Upper lobe of right lung (tissue), 1 donor: ENCODE data around the gene HYAL3. TPM values are rescaled to one million over a fixed set of nuclear protein-coding genes. Genes with fewer than 3 reads are reported as not detected.

Source experiments
- ATAC-seq: fragments of 200-7000 bp; cut with Tn5 transposase; one replicate; pipeline ENCODE4 v1.9.1; 2020; ENCODE audit warnings: mild to moderate bottlenecking, moderate library complexity
- DNase-seq: peaks from one replicate; pipeline ENCODE4 v3.0.0-alpha.2; 2020
- H3K27ac ChIP-seq: fragments of 200-600 bp; one replicate; pipeline ENCODE4 v1.8.0; 2022
- H3K27me3 ChIP-seq: fragments of 200-600 bp; one replicate; pipeline ENCODE4 v1.8.0; 2022; ENCODE audit warnings: mild to moderate bottlenecking
- H3K36me3 ChIP-seq: fragments of 200-600 bp; one replicate; pipeline ENCODE4 v1.8.0; 2022
- H3K4me1 ChIP-seq: fragments of 200-600 bp; one replicate; pipeline ENCODE4 v1.8.0; 2022
- H3K4me3 ChIP-seq: fragments of 200-600 bp; one replicate; pipeline ENCODE4 v1.8.0; 2022; ENCODE audit warnings: mild to moderate bottlenecking
- H3K9me3 ChIP-seq: fragments of 200-600 bp; one replicate; pipeline ENCODE4 v1.8.0; 2022
- CTCF ChIP-seq: fragments of 200-600 bp; IDR thresholded peaks from one replicate; pipeline ENCODE4 v1.8.0; 2022; ENCODE audit warnings: antibody characterized with exemption
- intact Hi-C: fragments of 100-400 bp; cut with DNase I; formaldehyde crosslinking; loops from one replicate; pipeline ENCODE4 v1.11.0; 2022
- total RNA-seq: library from RNA; stranded (reverse); fragmentation: NEBNext Ultra II Directional; extraction: Animal tissue kit (Norgen Biotek cat#: 25700); gene quantifications from one replicate; pipeline ENCODE4 v1.2.1, GENCODE V29; 2021
- donor health status: DM: no; HTN: yes; CAD: no; lungs with severe emphysema.

The HYAL3 gene
- total RNA-seq, 1 donor from 2014 or later = 2.8 TPM

GRCh38 chr3:50269977-50270413 is 29.2 kb downstream of the HYAL3 start:
- Histone ChIP-seq H3K4me1 (peaks cover 51% of the 10 kb centered on the region), H3K9me3 (no peaks in the 10 kb centered on the region), H3K4me3 (peak overlapping the region; percentile 55), H3K27me3 (peaks cover 6% of the 10 kb centered on the region), H3K36me3 (no peaks in the 10 kb centered on the region), H3K27ac (peak overlapping the region; percentile 90)
- intact Hi-C loops = loop anchor here (5.0 kb wide), 2 partner anchors 43 to 78 kb away; partner anchors contain the start of gene GNAT1
- TF ChIP-seq CTCF = no peak
- DNase-seq = no peak
- no peak for ATAC-seq

GRCh38 chr3:50269460-50269859 is 29.7 kb downstream of the HYAL3 start:
- intact Hi-C loops = no loop called here

GRCh38 chr3:50268703-50269451 is 30.3 kb downstream of the HYAL3 start, which contains the start of gene SEMA3B:
SEMA3B (plus strand) TSS chr3:50269147; CDS start chr3:50269241, 94 bp downstream.
- Histone ChIP-seq H3K27ac (peak within 1 kb of the TSS; percentile 90), H3K9me3 (no peaks in the 10 kb centered on the region), H3K36me3 (no peaks in the 10 kb centered on the region), H3K4me3 (peak within 1 kb of the TSS; percentile 55), H3K27me3 (no peaks in the 10 kb centered on the region), H3K4me1 (peaks cover 53% of the 10 kb centered on the region)
- intact Hi-C loops = no loop called here
- DNase-seq (peak; percentile 89), ATAC-seq (peak; percentile 55)
- no peak for TF ChIP-seq CTCF

More at GRCh38 chr3:50269460-50269859, 29.7 kb downstream of the HYAL3 start:
- no peaks in the 10 kb centered on the region for H3K36me3 ChIP-seq
- no peak for TF ChIP-seq CTCF
- H3K27me3 ChIP-seq = peaks cover under 1% of the 10 kb centered on the region
- peak overlapping the region; percentile 90 for H3K27ac ChIP-seq
- no peak for DNase-seq
- H3K4me1 ChIP-seq = peaks cover 52% of the 10 kb centered on the region
- no peaks in the 10 kb centered on the region for H3K9me3 ChIP-seq
- ATAC-seq = no peak
- peak overlapping the region; percentile 55 for H3K4me3 ChIP-seq

- Histone ChIP-seq H3K36me3 (no peaks in the 10 kb centered on the region), H3K27me3 (no peaks in the 10 kb centered on the region), H3K4me3 (peak overlapping the region; percentile 55), H3K4me1 (peaks cover 53% of the 10 kb centered on the region), H3K9me3 (no peaks in the 10 kb centered on the region), H3K27ac (peak overlapping the region; percentile 90)
- TF ChIP-seq CTCF = no peak
- DNase-seq (no peak), ATAC-seq (no peak)
- intact Hi-C loops = no loop called here
Measured at GRCh38 chr3:50268276-50268675, 30.9 kb downstream of the HYAL3 start.

GRCh38 chr3:50267280-50267913 is 31.8 kb downstream of the HYAL3 start:
- Histone ChIP-seq H3K4me3 (peak overlapping the region; percentile 55), H3K36me3 (no peaks in the 10 kb centered on the region), H3K27ac (peak overlapping the region; percentile 90), H3K27me3 (no peaks in the 10 kb centered on the region), H3K4me1 (peaks cover 46% of the 10 kb centered on the region), H3K9me3 (no peaks in the 10 kb centered on the region)
- TF ChIP-seq CTCF = no peak
- peak; percentile 86 for DNase-seq
- intact Hi-C loops = no loop called here
- peak; percentile 45 for ATAC-seq
